Ovary (tissue), 3 donors: ENCODE results near the gene ARHGAP12.

Experiments used
- EP300 ChIP-seq: sonication (generic); formaldehyde crosslinking; IDR thresholded peaks from one replicate; pipeline ENCODE4 v1.6.1; 2017; ENCODE audit warnings: antibody characterized with exemption
- POLR2A ChIP-seq: fragments of 450-650 bp; IDR thresholded peaks from one replicate; pipeline ENCODE4 v1.6.1; 2017; ENCODE audit warnings: antibody characterized with exemption, mild to moderate bottlenecking, moderate library complexity
- TF ChIP-seq, protein P1 (sequence below), 3 donors: fragments of 450-650 bp in 2 of 3; fragments of 200-600 bp in 1 of 3; IDR thresholded peaks; one replicate each; pipeline versions ENCODE4 v1.5.1 to v1.8.0; 2016 to 2022; ENCODE audit warnings: antibody characterized with exemption in 3 of 3, mild to moderate bottlenecking in 1 of 3
- donor health status: DM: no; HTN: no; CAD: no.

DNA sequence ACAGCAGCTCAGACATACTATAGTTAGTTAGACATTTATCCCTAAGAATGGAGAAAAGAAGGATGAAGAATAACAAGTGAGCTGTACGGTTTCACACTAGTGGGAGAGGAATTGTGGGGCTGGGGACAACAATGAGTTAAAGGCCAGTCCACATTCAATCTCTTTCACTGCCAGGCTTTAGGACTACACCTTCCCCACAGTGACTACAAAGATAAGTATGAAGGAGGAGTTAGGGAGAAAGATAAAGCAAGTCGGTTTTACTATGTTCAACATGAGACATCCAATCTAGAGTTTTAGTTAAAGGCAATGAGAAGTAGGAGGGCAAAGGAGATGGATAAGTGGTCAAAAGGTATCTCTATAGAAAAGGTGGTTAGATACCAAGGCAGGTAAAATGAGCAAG is 16.3 kb downstream of the ARHGAP12 start:
- TF ChIP-seq, protein P1, sequence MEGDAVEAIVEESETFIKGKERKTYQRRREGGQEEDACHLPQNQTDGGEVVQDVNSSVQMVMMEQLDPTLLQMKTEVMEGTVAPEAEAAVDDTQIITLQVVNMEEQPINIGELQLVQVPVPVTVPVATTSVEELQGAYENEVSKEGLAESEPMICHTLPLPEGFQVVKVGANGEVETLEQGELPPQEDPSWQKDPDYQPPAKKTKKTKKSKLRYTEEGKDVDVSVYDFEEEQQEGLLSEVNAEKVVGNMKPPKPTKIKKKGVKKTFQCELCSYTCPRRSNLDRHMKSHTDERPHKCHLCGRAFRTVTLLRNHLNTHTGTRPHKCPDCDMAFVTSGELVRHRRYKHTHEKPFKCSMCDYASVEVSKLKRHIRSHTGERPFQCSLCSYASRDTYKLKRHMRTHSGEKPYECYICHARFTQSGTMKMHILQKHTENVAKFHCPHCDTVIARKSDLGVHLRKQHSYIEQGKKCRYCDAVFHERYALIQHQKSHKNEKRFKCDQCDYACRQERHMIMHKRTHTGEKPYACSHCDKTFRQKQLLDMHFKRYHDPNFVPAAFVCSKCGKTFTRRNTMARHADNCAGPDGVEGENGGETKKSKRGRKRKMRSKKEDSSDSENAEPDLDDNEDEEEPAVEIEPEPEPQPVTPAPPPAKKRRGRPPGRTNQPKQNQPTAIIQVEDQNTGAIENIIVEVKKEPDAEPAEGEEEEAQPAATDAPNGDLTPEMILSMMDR (IDR thresholded peaks at IDR 0.05): no peak
- no peak for TF ChIP-seq EP300
- TF ChIP-seq POLR2A: no peak
